HepG2 (cell line): ENCODE results near the gene EEF1E1. TPM values are rescaled to one million over a fixed set of nuclear protein-coding genes. Genes with fewer than 3 reads are reported as not detected.

ENCODE experiments used
- ATAC-seq: fragments of 200-7000 bp; cut with Tn5 transposase; 3 replicates; pipeline ENCODE4 v1.9.1; 2020; ENCODE audit warnings: mild to moderate bottlenecking, moderate library complexity
- BruUV-seq: library from RNA; stranded (reverse); fragments of 400-500 nt; replicated peaks from 2 replicates; lab custom pipeline; 2021; lab: Mats Ljungman, UMichigan
- CTCF ChIA-PET: fragments of 300-600 bp; formaldehyde crosslinking; extraction: SDS; loops from one replicate; lab custom pipeline; 2021; ENCODE audit warnings: low total read pairs, inconsistent platforms, low intra/inter-chr PET ratio; lab: Yijun Ruan, JAX
- POLR2A ChIA-PET: fragments of 350-600 bp; sonication (Branson Sonifier 250); formaldehyde crosslinking; loops from one replicate; lab custom pipeline; 2020; ENCODE audit warnings: antibody characterized with exemption, inconsistent platforms; lab: Yijun Ruan, JAX
- DNase-seq: peaks from one replicate; pipeline ENCODE4 v3.0.0-alpha.2; 2015; ENCODE audit warnings: low spot score
- FAIRE-seq: peaks from 3 replicates; lab custom pipeline; 2011; peaks lifted over from hg19 to GRCh38; lab: Jason Lieb, UNC
- H2AFZ ChIP-seq: one replicate; pipeline ENCODE4 v1.6.1; 2011; ENCODE audit warnings: low read length, inconsistent platforms
- H3K27ac ChIP-seq: fragments of 300-600 bp; 3 replicates; pipeline ENCODE4 v1.8.0; 2011; ENCODE audit warnings: mixed run types, mild to moderate bottlenecking, mixed read lengths, low read length, inconsistent platforms; ENCODE audit not compliant: insufficient read depth; ENCODE audit errors: extremely low read length
- H3K27me3 ChIP-seq, 2 experiments: fragments of 200-600 bp in 1 of 2; 2 replicates in 1 of 2; 3 replicates in 1 of 2; pipeline versions ENCODE4 v1.6.0 to v1.8.0; 2011; ENCODE audit warnings: low read length in 2 of 2, mild to moderate bottlenecking in 2 of 2, moderate library complexity in 2 of 2, inconsistent platforms in 1 of 2; ENCODE audit not compliant: insufficient read depth in 2 of 2, control insufficient read depth in 1 of 2
- H3K36me3 ChIP-seq, 2 experiments: fragments of 200-600 bp in 1 of 2; replicated peaks in 1 of 2; 2 replicates in 1 of 2; 3 replicates in 1 of 2; pipeline versions ENCODE4 v1.5.1 to v1.8.0; 2011; ENCODE audit warnings: low read length in 2 of 2, inconsistent platforms in 1 of 2; ENCODE audit not compliant: insufficient read depth in 2 of 2, control insufficient read depth in 1 of 2
- H3K4me1 ChIP-seq: 2 replicates; pipeline ENCODE4 v1.5.1; 2012; ENCODE audit warnings: low read length, inconsistent platforms; ENCODE audit not compliant: insufficient read depth
- H3K4me2 ChIP-seq: 2 replicates; pipeline ENCODE4 v1.6.0; 2011; ENCODE audit warnings: low read depth, low read length, inconsistent platforms
- H3K4me3 ChIP-seq, 3 experiments: fragments of 200-600 bp in 1 of 3; sonication (generic), shearing (Covaris generic) in 1 of 3; replicated peaks in 1 of 3; 2 replicates each; pipeline ENCODE4 v1.5.1; 2011 to 2016; ENCODE audit warnings: low read length in 3 of 3, inconsistent platforms in 2 of 3, low read depth in 2 of 3, mild to moderate bottlenecking in 2 of 3, control low read depth in 1 of 3, mixed read lengths in 1 of 3; ENCODE audit not compliant: insufficient read depth in 1 of 3
- H3K79me2 ChIP-seq: one replicate; pipeline ENCODE4 v1.6.1; 2011; ENCODE audit warnings: low read length, inconsistent platforms; ENCODE audit not compliant: insufficient read depth
- H3K9ac ChIP-seq: 2 replicates; pipeline ENCODE4 v1.6.0; 2011; ENCODE audit warnings: mild to moderate bottlenecking, low read depth, low read length, inconsistent platforms; ENCODE audit not compliant: insufficient read depth
- H3K9me3 ChIP-seq: 2 replicates; pipeline ENCODE4 v1.5.1; 2012; ENCODE audit warnings: mild to moderate bottlenecking, low read length
- H4K20me1 ChIP-seq: 2 replicates; pipeline ENCODE4 v1.6.0; 2011; ENCODE audit warnings: inconsistent platforms, mild to moderate bottlenecking, low read length, moderate library complexity; ENCODE audit not compliant: insufficient read depth
- AHDC1 ChIP-seq: sonication (generic); formaldehyde crosslinking; IDR thresholded peaks from 2 replicates; pipeline ENCODE4 v1.5.1; 2020; ENCODE audit warnings: mild to moderate bottlenecking, missing genetic modification reagents, borderline replicate concordance
- DBP ChIP-seq: sonication (generic); formaldehyde crosslinking; IDR thresholded peaks from 2 replicates; pipeline ENCODE4 v1.4.0; 2020; ENCODE audit warnings: missing genetic modification reagents; ENCODE audit errors: not compliant biosample characterization
- EEA1 ChIP-seq: sonication (generic); formaldehyde crosslinking; IDR thresholded peaks from 2 replicates; pipeline ENCODE4 v1.5.1; 2020; ENCODE audit warnings: mild to moderate bottlenecking, missing genetic modification reagents, borderline replicate concordance
- FOSL2 ChIP-seq: sonication (generic); formaldehyde crosslinking; IDR thresholded peaks from 2 replicates; pipeline ENCODE4 v1.4.0; 2020; ENCODE audit warnings: missing genetic modification reagents
- FOXA1 ChIP-seq, 2 experiments: fragments of 450-650 bp in 1 of 2; sonication (generic) in 1 of 2; formaldehyde crosslinking in 1 of 2; IDR thresholded peaks; 2 replicates each; pipeline versions ENCODE4 v1.4.0 to v1.6.1; 2016 to 2020; ENCODE audit warnings: missing genetic modification reagents in 1 of 2
- NFYB ChIP-seq: sonication (generic); formaldehyde crosslinking; IDR thresholded peaks from 2 replicates; pipeline ENCODE4 v1.4.0; 2020; ENCODE audit warnings: missing genetic modification reagents
- ZC3H4 ChIP-seq: sonication (generic); formaldehyde crosslinking; IDR thresholded peaks from 2 replicates; pipeline ENCODE4 v1.4.0; 2020; ENCODE audit warnings: missing genetic modification reagents, borderline replicate concordance
- ZNF17 ChIP-seq: sonication (generic); formaldehyde crosslinking; IDR thresholded peaks from 2 replicates; pipeline ENCODE4 v1.5.0; 2020; ENCODE audit warnings: mild to moderate bottlenecking, missing genetic modification reagents
- ZNF326 ChIP-seq: sonication (generic); formaldehyde crosslinking; IDR thresholded peaks from 2 replicates; pipeline ENCODE4 v1.4.0; 2020; ENCODE audit warnings: missing genetic modification reagents, borderline replicate concordance
- ZNF33B ChIP-seq: sonication (generic); formaldehyde crosslinking; IDR thresholded peaks from 2 replicates; pipeline ENCODE4 v1.5.1; 2020; ENCODE audit warnings: mild to moderate bottlenecking, missing genetic modification reagents
- ZNF747 ChIP-seq: sonication (generic); formaldehyde crosslinking; IDR thresholded peaks from 2 replicates; pipeline ENCODE4 v1.8.1; 2023; ENCODE audit warnings: missing genetic modification reagents, mild to moderate bottlenecking, borderline replicate concordance
- ZNF75D ChIP-seq: sonication (generic); formaldehyde crosslinking; IDR thresholded peaks from 2 replicates; pipeline ENCODE4 v1.8.1; 2023; ENCODE audit warnings: missing genetic modification reagents, mild to moderate bottlenecking, borderline replicate concordance
- WGBS: methylation state at CpG from one replicate; pipeline ENCODE4 v1.1.6; 2017; ENCODE audit warnings: low lambda C conversion rate; 5-methylcytosine and 5-hydroxymethylcytosine counted together
- in situ Hi-C: cut with HindIII; loops from 2 replicates; pipeline ENCODE4 v1.10.0; 2017; ENCODE audit warnings: low pct_unique_long_range_greater_than_20kb; ENCODE audit not compliant: extremely low pct_ligation_motif_present
- intact Hi-C: fragments of 100-400 bp; cut with micrococcal nuclease; formaldehyde crosslinking; loops from one replicate; pipeline ENCODE4 v1.10.0; 2022; ENCODE audit not compliant: unreplicated experiment
- polyA plus RNA-seq, 8 experiments: library from polyadenylated mRNA; depleted of rRNA in 3 of 8; stranded (reverse) in 7 of 8; unstranded in 1 of 8; fragments of >200 nt; fragmentation: Illumina TruSeq in 4 of 8; extraction: Trizol in 4 of 8; gene quantifications; 2 replicates each; pipeline versions ENCODE4 v1.2.1 to v1.2.3, GENCODE V29; 2011 to 2016; ENCODE audit warnings: low read depth in 4 of 8, missing spikeins in 1 of 8, mixed read lengths in 1 of 8; ENCODE audit not compliant: insufficient read depth in 1 of 8
- total RNA-seq, 5 experiments: library from RNA; depleted of rRNA; stranded (reverse); fragments of >200 nt; fragmentation: Illumina TruSeq; extraction: Trizol; gene quantifications; 2 replicates each; pipeline ENCODE4 v1.2.3, GENCODE V29; 2016; ENCODE audit warnings: low read depth in 1 of 5
- TF ChIP-seq, protein P1 (sequence below): sonication (generic); formaldehyde crosslinking; IDR thresholded peaks from 2 replicates; pipeline ENCODE4 v1.4.0; 2020; ENCODE audit warnings: mild to moderate bottlenecking, low read depth, missing genetic modification reagents
- TF ChIP-seq, protein P2 (sequence below): sonication (generic); formaldehyde crosslinking; IDR thresholded peaks from 2 replicates; pipeline ENCODE4 v1.5.0; 2020; ENCODE audit warnings: mild to moderate bottlenecking, missing genetic modification reagents

The EEF1E1 gene
- total and polyA plus RNA-seq, 2 of the 13 experiments (the other 11 are each of a cell fraction or from before 2014, with no cell fraction given): 128 to 188 TPM

DNA sequence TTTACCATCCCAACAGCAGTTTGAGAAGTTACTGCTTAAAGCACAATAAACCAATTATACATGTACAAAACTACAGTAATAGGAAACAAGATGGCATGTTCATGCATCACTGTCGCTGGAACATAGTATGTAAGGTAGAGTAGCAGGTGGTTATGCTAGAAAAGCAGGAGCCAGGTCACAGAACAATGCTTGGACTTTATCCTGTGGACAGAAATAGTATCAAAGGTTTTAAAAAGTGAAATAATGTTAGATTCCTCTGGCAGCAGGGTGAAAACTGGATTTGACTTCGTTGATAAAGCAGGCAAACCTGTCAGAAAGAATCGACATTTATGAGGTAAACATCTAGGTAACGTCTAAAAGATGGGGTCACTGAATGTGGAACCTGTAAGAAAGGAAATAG, 40.6 kb downstream of the EEF1E1 start:
- no peaks in the 10 kb centered on the region; a peak in 1 of 5 replicates for H3K27me3 ChIP-seq
- FAIRE-seq: no peak
- in situ Hi-C loops: loop anchor here (10.0 kb wide), 1 partner anchor 337 kb away; the partner anchor contains the start of gene BMP6

More for the DNA sequence above, 40.6 kb downstream of the EEF1E1 start:
- DNase-seq (no peak), ATAC-seq (no peak)
- CTCF ChIA-PET: no interaction called here
- peaks cover 14% of the 10 kb centered on the region for H3K79me2 ChIP-seq
- no peak overlapping the region for H3K4me2 ChIP-seq
- POLR2A ChIA-PET: no interaction called here
- no peaks in the 10 kb centered on the region for H4K20me1 ChIP-seq
- 96% methylated on average over 4 of the region's 4 CpGs for WGBS
- TF ChIP-seq AHDC1 (CRISPR knock-in tag): no peak
- TF ChIP-seq, protein P1, sequence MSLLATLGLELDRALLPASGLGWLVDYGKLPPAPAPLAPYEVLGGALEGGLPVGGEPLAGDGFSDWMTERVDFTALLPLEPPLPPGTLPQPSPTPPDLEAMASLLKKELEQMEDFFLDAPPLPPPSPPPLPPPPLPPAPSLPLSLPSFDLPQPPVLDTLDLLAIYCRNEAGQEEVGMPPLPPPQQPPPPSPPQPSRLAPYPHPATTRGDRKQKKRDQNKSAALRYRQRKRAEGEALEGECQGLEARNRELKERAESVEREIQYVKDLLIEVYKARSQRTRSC: no peak
- TF ChIP-seq, protein P2, sequence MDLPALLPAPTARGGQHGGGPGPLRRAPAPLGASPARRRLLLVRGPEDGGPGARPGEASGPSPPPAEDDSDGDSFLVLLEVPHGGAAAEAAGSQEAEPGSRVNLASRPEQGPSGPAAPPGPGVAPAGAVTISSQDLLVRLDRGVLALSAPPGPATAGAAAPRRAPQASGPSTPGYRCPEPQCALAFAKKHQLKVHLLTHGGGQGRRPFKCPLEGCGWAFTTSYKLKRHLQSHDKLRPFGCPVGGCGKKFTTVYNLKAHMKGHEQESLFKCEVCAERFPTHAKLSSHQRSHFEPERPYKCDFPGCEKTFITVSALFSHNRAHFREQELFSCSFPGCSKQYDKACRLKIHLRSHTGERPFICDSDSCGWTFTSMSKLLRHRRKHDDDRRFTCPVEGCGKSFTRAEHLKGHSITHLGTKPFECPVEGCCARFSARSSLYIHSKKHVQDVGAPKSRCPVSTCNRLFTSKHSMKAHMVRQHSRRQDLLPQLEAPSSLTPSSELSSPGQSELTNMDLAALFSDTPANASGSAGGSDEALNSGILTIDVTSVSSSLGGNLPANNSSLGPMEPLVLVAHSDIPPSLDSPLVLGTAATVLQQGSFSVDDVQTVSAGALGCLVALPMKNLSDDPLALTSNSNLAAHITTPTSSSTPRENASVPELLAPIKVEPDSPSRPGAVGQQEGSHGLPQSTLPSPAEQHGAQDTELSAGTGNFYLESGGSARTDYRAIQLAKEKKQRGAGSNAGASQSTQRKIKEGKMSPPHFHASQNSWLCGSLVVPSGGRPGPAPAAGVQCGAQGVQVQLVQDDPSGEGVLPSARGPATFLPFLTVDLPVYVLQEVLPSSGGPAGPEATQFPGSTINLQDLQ: no peak
- no peak for TF ChIP-seq ZNF747 (CRISPR knock-in tag)
- no peak for TF ChIP-seq ZNF33B
- TF ChIP-seq FOXA1 (IDR thresholded peaks at IDR 0.05): no peak
- no peak for TF ChIP-seq FOXA1 (CRISPR knock-in tag; IDR thresholded peaks at IDR 0.05)
- TF ChIP-seq ZNF17: no peak
- TF ChIP-seq ZNF326 (CRISPR knock-in tag): no peak
- TF ChIP-seq FOSL2 (CRISPR knock-in tag): no peak
- no peak for TF ChIP-seq NFYB (CRISPR knock-in tag)
- TF ChIP-seq DBP (CRISPR knock-in tag): no peak
- TF ChIP-seq EEA1 (CRISPR knock-in tag): no peak
- no peak for TF ChIP-seq ZC3H4
- no peak for TF ChIP-seq ZNF75D (CRISPR knock-in tag)
- BruUV-seq: no TSS peak
- H3K4me1 ChIP-seq: peaks cover 39% of the 10 kb centered on the region
- no peak overlapping the region for H2AFZ ChIP-seq
- intact Hi-C loops: loop anchor here (5.0 kb wide), 1 partner anchor 149 kb away; the partner anchor contains the start of gene TXNDC5
- no peak overlapping the region for H3K27ac ChIP-seq
- peaks cover 3 to 34% of the 10 kb centered on the region in 2 experiments; a peak in 4 of 5 replicates for H3K36me3 ChIP-seq
- no peaks in the 10 kb centered on the region for H3K9me3 ChIP-seq
- no peak overlapping the region for H3K9ac ChIP-seq
- no peak overlapping the region for H3K4me3 ChIP-seq
